HepG2 (cell line): ENCODE results near the gene RTEL1. TPM values are rescaled to one million over a fixed set of nuclear protein-coding genes. Genes with fewer than 3 reads are reported as not detected.

Source experiments
- CCAR2 ChIP-seq: fragments of 200-400 bp; formaldehyde crosslinking; optimal IDR thresholded peaks from 2 replicates; pipeline ENCODE3; 2018; ENCODE audit warnings: low read depth, mild to moderate bottlenecking, low read length, moderate library complexity
- FUBP1 ChIP-seq: sonication (generic); formaldehyde crosslinking; IDR thresholded peaks from 2 replicates; pipeline ENCODE4 v1.5.1; 2020; ENCODE audit warnings: missing genetic modification reagents, mild to moderate bottlenecking, borderline replicate concordance
- MTF2 ChIP-seq: sonication (generic); formaldehyde crosslinking; IDR thresholded peaks from 2 replicates; pipeline ENCODE4 v1.5.0; 2020; ENCODE audit warnings: missing genetic modification reagents, borderline replicate concordance
- NBN ChIP-seq: fragments of 450-650 bp; conservative IDR thresholded peaks from 2 replicates; pipeline ENCODE4 v1.6.1; 2017
- NR2C2 ChIP-seq: sonication (generic); formaldehyde crosslinking; IDR thresholded peaks from 2 replicates; pipeline ENCODE4 v1.4.0; 2020; ENCODE audit warnings: missing genetic modification reagents, mild to moderate bottlenecking, moderate library complexity, borderline replicate concordance
- SMC3 ChIP-seq: IDR thresholded peaks from 2 replicates; pipeline ENCODE4 v1.6.1; 2011; ENCODE audit warnings: low read length, improper control_type of control experiment
- TFAP4 ChIP-seq: sonication (generic); IDR thresholded peaks from 2 replicates; pipeline ENCODE4 v1.6.1; 2016; ENCODE audit warnings: low read depth, borderline replicate concordance
- YY1 ChIP-seq: IDR thresholded peaks from 2 replicates; pipeline ENCODE4 v1.6.1; 2011; ENCODE audit warnings: low read length, low read depth, moderate library complexity, mild to moderate bottlenecking; ENCODE audit not compliant: insufficient read depth, insufficient replicate concordance
- ZNF280D ChIP-seq: sonication (generic); formaldehyde crosslinking; IDR thresholded peaks from 2 replicates; pipeline ENCODE4 v1.5.1; 2020; ENCODE audit warnings: mild to moderate bottlenecking, missing genetic modification reagents
- ZNF549 ChIP-seq: sonication (generic); formaldehyde crosslinking; IDR thresholded peaks from 2 replicates; pipeline ENCODE4 v1.5.0; 2020; ENCODE audit warnings: missing genetic modification reagents
- ZNF580 ChIP-seq: IDR thresholded peaks from 2 replicates; pipeline ENCODE4 v1.6.1; 2016; ENCODE audit warnings: low read depth, borderline replicate concordance
- ZNF589 ChIP-seq: sonication (generic); formaldehyde crosslinking; conservative IDR thresholded peaks from 2 replicates; pipeline ENCODE4 v1.8.0; 2022; ENCODE audit warnings: mild to moderate bottlenecking, moderate library complexity, missing genetic modification reagents
- ZNF609 ChIP-seq: sonication (generic); formaldehyde crosslinking; IDR thresholded peaks from 2 replicates; pipeline ENCODE4 v1.4.0; 2020; ENCODE audit warnings: mild to moderate bottlenecking, missing genetic modification reagents, borderline replicate concordance
- ZNF720 ChIP-seq: sonication (generic); formaldehyde crosslinking; IDR thresholded peaks from 2 replicates; pipeline ENCODE4 v1.4.0; 2020; ENCODE audit warnings: missing genetic modification reagents
- polyA plus RNA-seq, 8 experiments: library from polyadenylated mRNA; depleted of rRNA in 3 of 8; stranded (reverse) in 7 of 8; unstranded in 1 of 8; fragments of >200 nt; fragmentation: Illumina TruSeq in 4 of 8; extraction: Trizol in 4 of 8; gene quantifications; 2 replicates each; pipeline versions ENCODE4 v1.2.1 to v1.2.3, GENCODE V29; 2011 to 2016; ENCODE audit warnings: low read depth in 4 of 8, missing spikeins in 1 of 8, mixed read lengths in 1 of 8; ENCODE audit not compliant: insufficient read depth in 1 of 8
- total RNA-seq, 5 experiments: library from RNA; depleted of rRNA; stranded (reverse); fragments of >200 nt; fragmentation: Illumina TruSeq; extraction: Trizol; gene quantifications; 2 replicates each; pipeline ENCODE4 v1.2.3, GENCODE V29; 2016; ENCODE audit warnings: low read depth in 1 of 5
- TF ChIP-seq, protein P1 (sequence below): sonication (generic); formaldehyde crosslinking; IDR thresholded peaks from 2 replicates; pipeline ENCODE4 v1.4.0; 2020; ENCODE audit warnings: missing genetic modification reagents, borderline replicate concordance
- TF ChIP-seq, protein P2 (sequence below): sonication (generic); formaldehyde crosslinking; IDR thresholded peaks from 2 replicates; pipeline ENCODE4 v1.4.0; 2020; ENCODE audit warnings: missing genetic modification reagents, low read depth, mild to moderate bottlenecking, borderline replicate concordance

Gene RTEL1
- total and polyA plus RNA-seq, 2 of the 13 experiments (the other 11 are each of a cell fraction or from before 2014, with no cell fraction given): 21.8 to 36.4 TPM

DNA sequence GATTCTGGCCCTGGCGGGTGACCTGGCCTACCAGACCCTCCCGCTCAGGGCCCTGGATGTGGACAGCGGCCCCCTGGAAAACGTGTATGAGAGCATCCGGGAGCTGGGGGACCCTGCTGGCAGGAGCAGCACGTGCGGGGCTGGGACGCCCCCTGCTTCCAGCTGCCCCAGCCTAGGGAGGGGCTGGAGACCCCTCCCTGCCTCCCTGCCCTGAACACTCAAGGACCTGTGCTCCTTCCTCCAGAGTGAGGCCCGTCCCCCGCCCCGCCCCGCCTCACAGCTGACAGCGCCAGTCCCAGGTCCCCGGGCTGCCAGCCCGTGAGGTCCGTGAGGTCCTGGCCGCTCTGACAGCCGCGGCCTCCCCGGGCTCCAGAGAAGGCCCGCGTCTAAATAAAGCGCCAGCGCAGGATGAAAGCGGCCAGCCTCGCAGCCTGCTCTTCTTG, 80.6 kb downstream of the RTEL1 start (continued):
- TF ChIP-seq CCAR2 (no peak), ZNF589 (CRISPR knock-in tag) (no peak), MTF2 (0 out of 2 replicates have a peak, but pooled peaks have one; percentile 70), SMC3 (no peak), NR2C2 (no peak), NBN (no peak), TFAP4 (peak; percentile 97), ZNF720 (no peak), YY1 (no peak), ZNF280D (no peak), ZNF609 (CRISPR knock-in tag) (no peak), FUBP1 (CRISPR knock-in tag) (no peak), ZNF549 (CRISPR knock-in tag) (no peak), ZNF580 (no peak)
- TF ChIP-seq, protein P1, sequence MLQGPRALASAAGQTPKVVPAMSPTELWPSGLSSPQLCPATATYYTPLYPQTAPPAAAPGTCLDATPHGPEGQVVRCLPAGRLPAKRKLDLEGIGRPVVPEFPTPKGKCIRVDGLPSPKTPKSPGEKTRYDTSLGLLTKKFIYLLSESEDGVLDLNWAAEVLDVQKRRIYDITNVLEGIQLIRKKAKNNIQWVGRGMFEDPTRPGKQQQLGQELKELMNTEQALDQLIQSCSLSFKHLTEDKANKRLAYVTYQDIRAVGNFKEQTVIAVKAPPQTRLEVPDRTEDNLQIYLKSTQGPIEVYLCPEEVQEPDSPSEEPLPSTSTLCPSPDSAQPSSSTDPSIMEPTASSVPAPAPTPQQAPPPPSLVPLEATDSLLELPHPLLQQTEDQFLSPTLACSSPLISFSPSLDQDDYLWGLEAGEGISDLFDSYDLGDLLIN (CRISPR knock-in tag): no peak; the same call in 1 of the 2 replicates
- TF ChIP-seq, protein P2, sequence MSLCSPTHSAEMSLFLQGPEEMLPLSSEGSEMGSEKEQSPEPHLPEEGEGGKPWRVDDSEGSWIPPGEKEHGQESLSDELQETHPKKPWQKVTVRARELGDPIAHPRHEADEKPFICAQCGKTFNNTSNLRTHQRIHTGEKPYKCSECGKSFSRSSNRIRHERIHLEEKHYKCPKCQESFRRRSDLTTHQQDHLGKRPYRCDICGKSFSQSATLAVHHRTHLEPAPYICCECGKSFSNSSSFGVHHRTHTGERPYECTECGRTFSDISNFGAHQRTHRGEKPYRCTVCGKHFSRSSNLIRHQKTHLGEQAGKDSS: no peak
